PFSK-1 (cell line): ENCODE measurements around the gene GNG4.

Experiments
- FOXP2 ChIP-seq: optimal IDR thresholded peaks from 2 replicates; pipeline ENCODE3; 2011; ENCODE audit warnings: borderline replicate concordance, control low read depth, inconsistent platforms; ENCODE audit not compliant: insufficient read depth; ENCODE audit errors: extremely low read length, extremely low read depth
- POLR2AphosphoS5 ChIP-seq: IDR thresholded peaks from 2 replicates; pipeline ENCODE4 v1.6.1; 2012; ENCODE audit warnings: low read depth, mild to moderate bottlenecking, control low read depth, low read length, moderate library complexity
- SIN3A ChIP-seq: IDR thresholded peaks from 2 replicates; pipeline ENCODE4 v1.6.1; 2012; ENCODE audit warnings: mild to moderate bottlenecking, low read length, moderate library complexity, borderline replicate concordance; ENCODE audit not compliant: insufficient read depth
- TAF1 ChIP-seq: IDR thresholded peaks from 2 replicates; pipeline ENCODE4 v1.6.1; 2012; ENCODE audit warnings: low read length, control low read depth, borderline replicate concordance; ENCODE audit not compliant: insufficient read depth
- TF ChIP-seq, protein P1 (sequence below), 2 experiments: IDR thresholded peaks; 2 replicates each; pipeline versions ENCODE4 v1.6.1 to v1.8.0; 2011 to 2012; ENCODE audit warnings: low read depth in 2 of 2, low read length in 2 of 2, control low read depth in 1 of 2, inconsistent platforms in 1 of 2, mild to moderate bottlenecking in 1 of 2, moderate library complexity in 1 of 2; ENCODE audit not compliant: insufficient read depth in 1 of 2

Gene GNG4

DNA sequence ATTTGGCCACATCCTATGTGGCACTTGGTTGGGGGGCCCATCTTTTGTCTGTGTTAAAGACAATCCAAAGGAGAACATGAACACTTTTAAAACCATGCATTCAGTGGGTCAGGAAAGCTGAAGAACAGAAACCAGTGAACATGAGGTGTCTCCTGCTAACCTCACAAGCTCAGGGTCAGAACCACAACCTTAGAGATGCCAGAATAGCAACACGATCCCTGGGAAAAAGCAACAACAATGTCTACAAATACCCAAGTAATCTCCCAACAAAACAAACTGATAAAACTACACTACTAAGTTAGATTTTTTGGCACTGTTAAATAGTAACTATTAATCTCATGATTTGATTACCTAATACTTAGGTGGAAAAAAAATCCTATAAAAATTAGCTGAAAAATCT lies 34.1 kb upstream of the GNG4 start:
- TF ChIP-seq TAF1 (no peak), POLR2AphosphoS5 (no peak), FOXP2 (no peak)
- TF ChIP-seq, protein P1, sequence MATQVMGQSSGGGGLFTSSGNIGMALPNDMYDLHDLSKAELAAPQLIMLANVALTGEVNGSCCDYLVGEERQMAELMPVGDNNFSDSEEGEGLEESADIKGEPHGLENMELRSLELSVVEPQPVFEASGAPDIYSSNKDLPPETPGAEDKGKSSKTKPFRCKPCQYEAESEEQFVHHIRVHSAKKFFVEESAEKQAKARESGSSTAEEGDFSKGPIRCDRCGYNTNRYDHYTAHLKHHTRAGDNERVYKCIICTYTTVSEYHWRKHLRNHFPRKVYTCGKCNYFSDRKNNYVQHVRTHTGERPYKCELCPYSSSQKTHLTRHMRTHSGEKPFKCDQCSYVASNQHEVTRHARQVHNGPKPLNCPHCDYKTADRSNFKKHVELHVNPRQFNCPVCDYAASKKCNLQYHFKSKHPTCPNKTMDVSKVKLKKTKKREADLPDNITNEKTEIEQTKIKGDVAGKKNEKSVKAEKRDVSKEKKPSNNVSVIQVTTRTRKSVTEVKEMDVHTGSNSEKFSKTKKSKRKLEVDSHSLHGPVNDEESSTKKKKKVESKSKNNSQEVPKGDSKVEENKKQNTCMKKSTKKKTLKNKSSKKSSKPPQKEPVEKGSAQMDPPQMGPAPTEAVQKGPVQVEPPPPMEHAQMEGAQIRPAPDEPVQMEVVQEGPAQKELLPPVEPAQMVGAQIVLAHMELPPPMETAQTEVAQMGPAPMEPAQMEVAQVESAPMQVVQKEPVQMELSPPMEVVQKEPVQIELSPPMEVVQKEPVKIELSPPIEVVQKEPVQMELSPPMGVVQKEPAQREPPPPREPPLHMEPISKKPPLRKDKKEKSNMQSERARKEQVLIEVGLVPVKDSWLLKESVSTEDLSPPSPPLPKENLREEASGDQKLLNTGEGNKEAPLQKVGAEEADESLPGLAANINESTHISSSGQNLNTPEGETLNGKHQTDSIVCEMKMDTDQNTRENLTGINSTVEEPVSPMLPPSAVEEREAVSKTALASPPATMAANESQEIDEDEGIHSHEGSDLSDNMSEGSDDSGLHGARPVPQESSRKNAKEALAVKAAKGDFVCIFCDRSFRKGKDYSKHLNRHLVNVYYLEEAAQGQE (IDR thresholded peaks at IDR 0.05; ENCODE audit: insufficient read depth in 1 of 2, low read depth in 2 of 2, low read length in 2 of 2), result no peak

- TF ChIP-seq FOXP2, result no peak
- TF ChIP-seq SIN3A, result no peak
- TF ChIP-seq, protein P1 (IDR thresholded peaks at IDR 0.05; ENCODE audit: insufficient read depth in 1 of 2, low read depth in 2 of 2, low read length in 2 of 2), result no peak
- no peak for TF ChIP-seq POLR2AphosphoS5
- no peak for TF ChIP-seq TAF1
Measured at GRCh38 chr1:235682216-235682615, 32.6 kb upstream of the GNG4 start.

- no peak for TF ChIP-seq FOXP2
- TF ChIP-seq TAF1, result no peak
- TF ChIP-seq, protein P1 (IDR thresholded peaks at IDR 0.05; ENCODE audit: insufficient read depth in 1 of 2, low read depth in 2 of 2, low read length in 2 of 2), result no peak
- TF ChIP-seq SIN3A, result no peak
- no peak for TF ChIP-seq POLR2AphosphoS5
Measured at GRCh38 chr1:235679644-235680043, 30.1 kb upstream of the GNG4 start.

GRCh38 chr1:235679005-235679404 lies 29.4 kb upstream of the GNG4 start:
- TF ChIP-seq SIN3A (no peak), POLR2AphosphoS5 (no peak), FOXP2 (no peak), TAF1 (no peak)
- TF ChIP-seq, protein P1 (IDR thresholded peaks at IDR 0.05; ENCODE audit: insufficient read depth in 1 of 2, low read depth in 2 of 2, low read length in 2 of 2), result no peak
